Measurements from ENCODE around the gene S100Z. TPM values are rescaled to one million over a fixed set of nuclear protein-coding genes. Genes with fewer than 3 reads are reported as not detected.

Gene S100Z
- 1 to 10 TPM in 1 of 7 donors, under 1 TPM in 1, not detected in 5; 0.23 to 1.2 TPM for total RNA-seq
- under 1 TPM; 0.08 to 0.22 TPM for polyA plus RNA-seq
- long read RNA-seq, donor 1 = 0 reads
- long read RNA-seq, donor 2 = 0 reads
- long read RNA-seq, donor 3 = 0 reads

GRCh38 chr5:76849419-76850291 is at the start of gene S100Z:
Gene S100Z (plus strand): TSS chr5:76850014. CDS start chr5:76875360, 25,346 bp downstream.
- TF ChIP-seq CTCF (IDR thresholded peaks at IDR 0.05) (no peak), EP300 (IDR thresholded peaks at IDR 0.05) (no peak), POLR2A (IDR thresholded peaks at IDR 0.05) (no peak)
- no peaks in the 10 kb centered on the region for H3K27me3 ChIP-seq
- no peak within 1 kb of the TSS for H3K27ac ChIP-seq
- 73 to 78% (median 73%) methylated on average over 18 of the region's 18 CpGs for WGBS, 3 donors
- no peaks in the 10 kb centered on the region for H3K4me1 ChIP-seq (ENCODE audit: insufficient read depth)
- DNase-seq = no peak
- intact Hi-C loops (cut with DNase I) = no loop called here
- no peak within 1 kb of the TSS for H3K4me3 ChIP-seq
- H3K9me3 ChIP-seq = no peaks in the 10 kb centered on the region
- no peaks in the 10 kb centered on the region for H3K36me3 ChIP-seq

DNA sequence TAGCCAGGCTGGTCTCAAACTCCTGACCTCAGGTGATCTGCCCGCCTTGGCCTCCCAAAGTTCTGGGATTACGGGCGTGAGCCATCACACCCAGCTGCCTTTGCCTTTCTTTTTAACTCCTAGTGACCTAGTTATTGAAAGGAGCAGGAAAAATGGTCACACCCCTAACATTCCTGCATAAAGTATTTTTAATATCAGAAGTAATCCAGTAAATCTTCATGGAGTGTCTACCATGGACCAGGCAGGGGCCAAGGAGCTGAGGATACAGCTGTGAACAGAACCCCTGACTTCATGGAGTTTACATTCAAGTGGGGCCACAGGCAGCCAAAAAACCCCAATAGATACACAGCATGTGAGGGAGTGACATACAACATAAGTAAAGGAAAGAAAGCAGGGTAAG is 49.2 kb upstream of the S100Z start:
- Histone ChIP-seq H3K36me3 (no peaks in the 10 kb centered on the region), H3K4me3 (no peak overlapping the region), H3K4me1 (ENCODE audit: insufficient read depth) (no peaks in the 10 kb centered on the region), H3K9me3 (no peaks in the 10 kb centered on the region), H3K27ac (no peak overlapping the region), H3K27me3 (no peaks in the 10 kb centered on the region)
- intact Hi-C loops (cut with DNase I) = no loop called here
- WGBS, 3 donors = 85 to 90% (median 90%) methylated on average over 3 of the region's 3 CpGs
- TF ChIP-seq POLR2A (IDR thresholded peaks at IDR 0.05) (no peak), CTCF (IDR thresholded peaks at IDR 0.05) (no peak), EP300 (IDR thresholded peaks at IDR 0.05) (no peak)
- no peak for DNase-seq

GRCh38 chr5:76801159-76801802 is 48.5 kb upstream of the S100Z start:
- Histone ChIP-seq H3K9me3 (no peaks in the 10 kb centered on the region), H3K27ac (no peak overlapping the region), H3K4me1 (ENCODE audit: insufficient read depth) (no peaks in the 10 kb centered on the region), H3K4me3 (no peak overlapping the region), H3K27me3 (no peaks in the 10 kb centered on the region), H3K36me3 (no peaks in the 10 kb centered on the region)
- 13 to 22% (median 20%) methylated on average over 4 of the region's 4 CpGs for WGBS, 3 donors
- peak in 1 of 5 donors; percentile 20 for DNase-seq
- TF ChIP-seq EP300 (IDR thresholded peaks at IDR 0.05) (no peak), CTCF (IDR thresholded peaks at IDR 0.05) (no peak), POLR2A (IDR thresholded peaks at IDR 0.05) (no peak)
- intact Hi-C loops (cut with DNase I) = no loop called here

DNA sequence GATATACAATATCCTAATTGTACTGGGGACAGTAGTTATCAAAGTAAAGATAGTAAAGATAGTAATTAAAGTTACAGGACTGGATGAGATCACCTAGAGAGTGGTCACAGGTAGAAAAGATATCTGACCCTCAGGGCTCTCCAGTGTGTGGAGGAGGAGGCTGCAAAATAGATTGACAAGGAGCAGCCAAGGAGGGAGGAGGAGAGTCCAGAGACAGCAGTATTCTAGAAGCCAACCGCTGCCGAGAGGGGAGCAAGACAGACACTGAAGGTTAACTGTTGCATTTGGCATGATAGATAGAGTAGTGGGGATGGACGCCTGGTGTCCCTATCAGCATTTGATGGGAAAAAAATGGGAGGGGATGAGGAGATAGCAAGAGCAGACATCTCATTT is 48.0 kb upstream of the S100Z start:
- Histone ChIP-seq H3K4me1 (ENCODE audit: insufficient read depth) (no peaks in the 10 kb centered on the region), H3K9me3 (no peaks in the 10 kb centered on the region), H3K36me3 (no peaks in the 10 kb centered on the region), H3K4me3 (no peak overlapping the region), H3K27ac (no peak overlapping the region), H3K27me3 (no peaks in the 10 kb centered on the region)
- TF ChIP-seq CTCF (IDR thresholded peaks at IDR 0.05) (no peak), EP300 (IDR thresholded peaks at IDR 0.05) (no peak), POLR2A (IDR thresholded peaks at IDR 0.05) (no peak)
- intact Hi-C loops (cut with DNase I) = no loop called here
- DNase-seq = no peak
- WGBS, 3 donors = 55 to 56% (median 56%) methylated on average over 3 of the region's 3 CpGs
